Neural progenitor cell (in vitro differentiated cells): ENCODE results near the gene ESPN. TPM values are rescaled to one million over a fixed set of nuclear protein-coding genes. Genes with fewer than 3 reads are reported as not detected.

Experiments used
- DNase-seq: peaks from one replicate; pipeline ENCODE4 v3.0.0-alpha.2; 2016; ENCODE audit warnings: low spot score
- H2AFZ ChIP-seq: fragments of 200-600 bp; sonication (generic); replicated peaks from 2 replicates; pipeline ENCODE4 v1.6.1; 2016; ENCODE audit warnings: antibody characterized with exemption
- H3F3A ChIP-seq: fragments of 200-600 bp; sonication (generic); 2 replicates; pipeline ENCODE4 v1.6.1; 2016; ENCODE audit warnings: antibody characterized with exemption, low read depth
- H3K27ac ChIP-seq: fragments of 200-600 bp; sonication (generic); 2 replicates; pipeline ENCODE4 v1.5.1; 2016; ENCODE audit warnings: mild to moderate bottlenecking
- H3K27me3 ChIP-seq: fragments of 200-600 bp; sonication (generic); 2 replicates; pipeline ENCODE4 v1.6.1; 2016; ENCODE audit warnings: mild to moderate bottlenecking, moderate library complexity
- H3K36me3 ChIP-seq: fragments of 200-600 bp; sonication (generic); 2 replicates; pipeline ENCODE4 v1.5.1; 2016
- H3K4me1 ChIP-seq: fragments of 200-600 bp; sonication (generic); 2 replicates; pipeline ENCODE4 v1.6.1; 2016; ENCODE audit warnings: mixed run types
- H3K4me2 ChIP-seq: fragments of 200-600 bp; sonication (generic); 2 replicates; pipeline ENCODE4 v1.6.1; 2016
- H3K4me3 ChIP-seq: fragments of 200-600 bp; sonication (generic); 2 replicates; pipeline ENCODE4 v1.5.1; 2016
- H3K79me2 ChIP-seq: fragments of 200-600 bp; sonication (generic); 2 replicates; pipeline ENCODE4 v1.6.1; 2016; ENCODE audit warnings: low read depth
- H3K9ac ChIP-seq: fragments of 200-600 bp; sonication (generic); 2 replicates; pipeline ENCODE4 v1.6.1; 2016
- H3K9me3 ChIP-seq: fragments of 200-600 bp; sonication (generic); 2 replicates; pipeline ENCODE4 v1.5.1; 2016; ENCODE audit warnings: low read depth
- H4K20me1 ChIP-seq: fragments of 200-600 bp; sonication (generic); 2 replicates; pipeline ENCODE4 v1.6.1; 2016; ENCODE audit warnings: low read depth
- H3K27ac Mint-ChIP-seq: 3 replicates; pipeline ENCODE4 v1.8.0; 2021; ENCODE audit warnings: mixed read lengths
- H3K27me3 Mint-ChIP-seq: 2 replicates; pipeline ENCODE4 v1.8.0; 2022; ENCODE audit warnings: low read depth, mild to moderate bottlenecking, inconsistent platforms, moderate library complexity, mixed read lengths; ENCODE audit not compliant: insufficient read depth
- H3K36me3 Mint-ChIP-seq: 3 replicates; pipeline ENCODE4 v1.8.0; 2021; ENCODE audit warnings: mixed read lengths
- H3K4me1 Mint-ChIP-seq: 3 replicates; pipeline ENCODE4 v1.8.0; 2021; ENCODE audit warnings: mixed read lengths
- H3K4me3 Mint-ChIP-seq: 3 replicates; pipeline ENCODE4 v1.8.0; 2021; ENCODE audit warnings: mild to moderate bottlenecking, moderate library complexity, mixed read lengths
- H3K9me3 Mint-ChIP-seq: 3 replicates; pipeline ENCODE4 v1.8.0; 2020; ENCODE audit warnings: mixed read lengths
- CTCF ChIP-seq: fragments of 200-600 bp; sonication (generic); IDR thresholded peaks from 2 replicates; pipeline ENCODE4 v1.5.1; 2017; ENCODE audit warnings: antibody characterized with exemption, mild to moderate bottlenecking
- EZH2 ChIP-seq: fragments of 200-600 bp; sonication (generic); IDR thresholded peaks from 2 replicates; pipeline ENCODE4 v1.6.1; 2017; ENCODE audit warnings: antibody characterized with exemption, mild to moderate bottlenecking, moderate library complexity
- EZH2phosphoT487 ChIP-seq: fragments of 200-600 bp; sonication (generic); IDR thresholded peaks from 2 replicates; pipeline ENCODE4 v1.6.1; 2017; ENCODE audit warnings: antibody characterized with exemption
- total RNA-seq: library from RNA; depleted of rRNA; stranded (reverse); fragments of >200 nt; gene quantifications from 2 replicates; pipeline ENCODE4 v1.2.3, GENCODE V29; 2015; ENCODE audit warnings: low replicate concordance

The ESPN gene
- total RNA-seq, 1 donor from 2014 or later = 7.1 TPM

DNA sequence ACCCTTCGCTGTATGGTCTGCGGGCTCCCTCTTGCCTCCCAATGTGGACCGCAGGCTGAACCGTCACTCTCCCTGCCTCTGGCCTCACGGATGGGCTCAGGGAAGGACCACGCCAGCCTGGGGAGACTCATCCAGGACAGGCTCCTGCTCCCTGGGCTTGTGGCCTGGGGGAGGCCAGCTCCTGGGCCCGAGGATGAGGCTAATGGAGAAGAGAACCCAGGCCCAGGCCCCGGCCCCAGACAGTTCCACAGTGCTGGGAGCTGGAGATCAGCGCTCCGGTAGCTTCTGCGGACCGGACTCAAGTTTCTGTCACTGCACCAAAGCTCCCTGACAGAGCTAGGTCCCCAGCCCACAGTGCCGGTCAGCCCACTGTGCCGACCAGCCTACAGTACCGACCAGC is 80.3 kb downstream of the ESPN start:
- Mint-ChIP-seq H3K4me1 (peaks cover 19% of the 10 kb centered on the region), H3K36me3 (no peaks in the 10 kb centered on the region), H3K27ac (peak overlapping the region; percentile 94), H3K9me3 (no peaks in the 10 kb centered on the region), H3K4me3 (no peak overlapping the region), H3K27me3 (peaks cover 8% of the 10 kb centered on the region)
- Histone ChIP-seq H3K9me3 (no peaks in the 10 kb centered on the region), H3K36me3 (no peaks in the 10 kb centered on the region), H3K9ac (no peak overlapping the region), H3K79me2 (no peaks in the 10 kb centered on the region), H3F3A (no peaks in the 10 kb centered on the region), H3K27me3 (no peaks in the 10 kb centered on the region), H3K4me1 (peaks cover 5% of the 10 kb centered on the region), H2AFZ (no peak overlapping the region), H4K20me1 (no peaks in the 10 kb centered on the region), H3K4me3 (no peak overlapping the region), H3K4me2 (no peak overlapping the region), H3K27ac (no peak overlapping the region)
- DNase-seq = no peak
- TF ChIP-seq EZH2phosphoT487 (no peak), CTCF (no peak), EZH2 (no peak)

GRCh38 chr1:6505367-6506209 is 81.0 kb downstream of the ESPN start:
- H3K27me3 Mint-ChIP-seq = peaks cover 7% of the 10 kb centered on the region
- DNase-seq = no peak
- H3K9me3 Mint-ChIP-seq = no peaks in the 10 kb centered on the region
- Histone ChIP-seq H3F3A (no peaks in the 10 kb centered on the region), H3K4me2 (no peak overlapping the region), H3K9me3 (no peaks in the 10 kb centered on the region), H2AFZ (no peak overlapping the region), H3K4me1 (peaks cover 5% of the 10 kb centered on the region), H4K20me1 (no peaks in the 10 kb centered on the region), H3K4me3 (no peak overlapping the region), H3K27me3 (no peaks in the 10 kb centered on the region), H3K27ac (no peak overlapping the region), H3K9ac (no peak overlapping the region), H3K36me3 (no peaks in the 10 kb centered on the region), H3K79me2 (no peaks in the 10 kb centered on the region)
- TF ChIP-seq CTCF = no peak
- TF ChIP-seq EZH2 = no peak
- no peak for TF ChIP-seq EZH2phosphoT487
- H3K4me3 Mint-ChIP-seq = no peak overlapping the region
- no peaks in the 10 kb centered on the region for H3K36me3 Mint-ChIP-seq
- peaks cover 22% of the 10 kb centered on the region for H3K4me1 Mint-ChIP-seq
- H3K27ac Mint-ChIP-seq = peak overlapping the region; percentile 90

GRCh38 chr1:6506210-6507036 is 81.8 kb downstream of the ESPN start:
- Histone ChIP-seq H3K4me1 (peaks cover 5% of the 10 kb centered on the region), H3K27ac (no peak overlapping the region), H3K27me3 (no peaks in the 10 kb centered on the region), H3K4me3 (no peak overlapping the region), H3K4me2 (no peak overlapping the region), H4K20me1 (no peaks in the 10 kb centered on the region), H2AFZ (no peak overlapping the region), H3F3A (no peaks in the 10 kb centered on the region), H3K9ac (no peak overlapping the region), H3K79me2 (no peaks in the 10 kb centered on the region), H3K9me3 (no peaks in the 10 kb centered on the region), H3K36me3 (no peaks in the 10 kb centered on the region)
- Mint-ChIP-seq H3K9me3 (no peaks in the 10 kb centered on the region), H3K4me1 (peaks cover 18% of the 10 kb centered on the region), H3K4me3 (no peak overlapping the region), H3K36me3 (no peaks in the 10 kb centered on the region), H3K27me3 (peaks cover 5% of the 10 kb centered on the region), H3K27ac (peak overlapping the region; percentile 93)
- no peak for DNase-seq
- no peak for TF ChIP-seq EZH2
- TF ChIP-seq EZH2phosphoT487 = no peak
- TF ChIP-seq CTCF = no peak
